GM18519 (cell line): ENCODE measurements around the gene KDM4B.
"Not testable (repeated sequence)": the region's sequence is repeated elsewhere in the genome, so short reads cannot be mapped to it uniquely, and the experiment has no call there.

Source experiments
- ATAC-seq: cut with Tn5 transposase; IDR thresholded peaks from one replicate; pipeline ENCODE4 v1.9.1; 2021; ENCODE audit warnings: mild to moderate bottlenecking, moderate library complexity; ENCODE audit not compliant: unreplicated experiment, low FRiP score

KDM4B gene

DNA sequence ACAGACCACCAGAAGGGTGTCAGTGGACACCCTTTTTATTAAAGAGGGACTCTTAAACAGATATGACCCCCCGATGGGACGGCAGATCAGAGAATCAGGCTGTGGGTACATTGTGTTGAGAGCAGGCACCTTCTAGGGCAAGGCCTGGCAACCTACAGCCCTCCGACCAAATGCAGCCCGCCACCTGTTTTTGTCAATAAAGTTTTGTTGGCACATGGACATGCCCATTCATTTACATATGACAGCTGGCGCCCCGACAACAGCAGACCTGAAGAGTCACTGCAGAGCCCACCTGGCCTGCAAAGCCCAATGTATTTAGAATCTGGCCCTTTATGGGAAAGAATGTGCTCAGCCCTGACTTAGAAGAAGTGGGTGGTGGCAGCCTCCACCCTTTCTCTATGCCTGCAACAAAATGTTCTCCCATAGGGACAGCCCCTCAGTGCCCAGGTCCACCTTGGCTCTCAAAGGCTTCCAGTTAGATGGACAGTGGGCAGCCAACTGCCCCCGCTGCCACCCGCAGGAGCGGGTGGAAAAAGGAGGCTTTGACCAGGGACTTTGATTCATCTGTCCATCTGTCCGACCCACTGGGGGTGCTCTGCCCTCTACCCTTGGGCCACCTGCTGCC, 186.8 kb downstream of the KDM4B start:
- no peak for ATAC-seq

DNA sequence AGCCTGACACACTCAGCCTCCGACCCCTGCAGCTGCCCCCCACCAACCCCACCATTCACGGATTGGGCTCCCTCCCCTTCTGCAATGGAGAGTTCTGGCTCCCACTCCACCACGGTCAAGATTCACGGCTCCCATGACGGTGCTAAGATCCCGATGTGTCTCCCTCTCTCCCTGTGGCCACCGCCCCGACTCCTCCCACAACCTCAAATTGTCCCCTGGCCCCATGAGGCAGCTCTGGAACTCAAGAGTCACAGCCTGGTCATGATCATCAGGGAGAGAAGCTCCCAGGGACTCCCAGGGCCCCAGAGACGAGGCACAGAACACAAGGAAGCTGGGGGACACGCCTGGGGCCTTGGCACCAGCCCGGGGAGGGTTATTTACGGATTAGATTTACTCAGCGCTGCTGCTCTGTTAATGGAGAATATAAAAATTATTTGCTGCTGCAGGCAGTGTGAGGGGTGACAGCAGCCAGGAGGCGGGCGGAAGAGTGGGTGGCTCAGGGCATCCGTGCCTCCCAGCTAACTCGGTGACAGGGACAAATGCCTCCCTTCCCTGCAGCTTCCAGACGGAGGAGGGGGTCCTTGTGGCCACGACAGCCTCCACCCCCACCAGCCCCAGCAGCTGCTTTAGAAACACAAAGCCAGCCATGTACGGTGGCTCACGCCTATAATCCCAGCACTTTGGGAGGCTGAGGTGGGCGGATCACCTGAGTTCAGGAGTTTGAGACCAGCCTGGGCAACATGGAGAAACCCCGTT, 187.5 kb downstream of the KDM4B start:
- ATAC-seq: no peak

DNA sequence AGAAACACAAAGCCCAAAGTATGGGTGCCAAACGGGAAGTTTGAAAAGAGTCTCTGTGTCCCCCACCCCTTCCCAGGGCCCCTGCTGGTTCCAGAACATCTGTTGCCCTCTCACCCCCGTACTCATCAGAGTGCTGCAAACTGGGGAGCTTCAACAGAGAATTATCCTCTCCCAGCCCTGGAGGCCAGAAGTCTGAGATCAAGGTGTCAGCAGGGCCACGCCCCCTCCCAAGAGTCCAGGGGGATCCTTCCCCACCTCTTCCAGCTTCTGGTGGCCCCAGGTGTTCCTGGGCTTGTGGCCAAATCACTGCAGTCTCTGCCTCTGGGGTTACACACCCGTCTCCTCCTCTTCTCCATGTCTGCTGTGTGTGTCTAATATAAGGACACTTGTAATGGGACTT, 188.3 kb downstream of the KDM4B start:
- ATAC-seq: no peak

DNA sequence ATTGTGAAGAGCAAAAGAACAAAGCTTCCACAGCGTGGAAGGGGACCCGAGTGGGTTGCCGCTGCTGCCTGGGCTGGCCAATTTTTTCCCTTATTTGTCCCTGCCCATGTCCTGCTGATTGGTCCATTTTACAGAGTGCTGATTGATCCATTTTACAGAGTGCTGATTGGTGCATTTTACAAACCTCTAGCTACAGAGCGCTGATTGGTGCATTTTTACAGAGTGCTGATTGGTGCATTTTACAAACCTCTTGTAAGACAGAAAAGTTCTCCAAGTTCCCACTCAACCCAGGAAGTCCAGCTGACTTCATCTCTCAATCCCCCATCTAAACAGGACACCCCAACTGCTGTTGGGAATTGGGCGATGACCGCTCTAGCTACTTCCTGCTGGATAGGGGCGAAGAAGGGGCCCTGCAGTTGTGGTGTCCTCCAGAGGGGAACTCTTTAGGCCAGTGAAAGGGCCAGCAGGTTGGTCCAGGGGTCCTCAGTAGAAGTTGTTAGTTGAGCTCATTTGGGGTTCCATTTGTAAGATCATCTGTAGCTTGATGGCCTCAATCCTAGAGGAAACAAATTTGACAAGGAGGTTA, 189.7 kb downstream of the KDM4B start:
- not testable (repeated sequence) for ATAC-seq

DNA sequence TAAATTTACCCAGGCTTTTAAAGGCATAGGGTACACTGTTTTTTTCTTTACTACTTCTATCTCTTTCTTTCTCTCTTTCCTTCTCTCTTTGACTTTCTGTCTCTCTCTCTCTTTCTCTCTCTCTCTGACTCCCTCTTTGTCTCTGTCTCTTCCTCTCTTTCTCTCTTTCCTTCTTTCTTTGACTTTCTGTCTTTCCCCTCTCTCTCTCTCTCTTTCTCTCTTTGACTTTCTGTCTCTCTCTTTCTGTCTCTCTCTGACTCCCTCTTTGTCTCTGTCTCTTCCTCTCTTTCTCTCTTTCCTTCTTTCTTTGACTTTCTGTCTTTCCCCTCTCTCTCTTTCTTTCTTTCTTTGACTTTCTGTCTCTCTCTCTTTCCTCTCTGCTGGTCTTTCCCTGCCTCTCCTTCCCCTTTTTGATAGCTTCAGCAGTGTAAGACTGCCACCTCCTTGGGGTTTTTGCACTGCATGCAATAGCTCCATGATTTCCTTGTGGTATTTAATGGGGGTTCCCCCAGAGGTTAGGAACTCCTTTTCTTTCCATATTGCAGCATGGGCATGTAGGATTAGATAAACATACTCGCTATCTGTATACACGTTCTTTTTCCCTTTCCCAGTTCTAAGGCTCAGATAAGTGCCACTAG, 191.4 kb downstream of the KDM4B start:
- ATAC-seq: not testable (repeated sequence)

DNA sequence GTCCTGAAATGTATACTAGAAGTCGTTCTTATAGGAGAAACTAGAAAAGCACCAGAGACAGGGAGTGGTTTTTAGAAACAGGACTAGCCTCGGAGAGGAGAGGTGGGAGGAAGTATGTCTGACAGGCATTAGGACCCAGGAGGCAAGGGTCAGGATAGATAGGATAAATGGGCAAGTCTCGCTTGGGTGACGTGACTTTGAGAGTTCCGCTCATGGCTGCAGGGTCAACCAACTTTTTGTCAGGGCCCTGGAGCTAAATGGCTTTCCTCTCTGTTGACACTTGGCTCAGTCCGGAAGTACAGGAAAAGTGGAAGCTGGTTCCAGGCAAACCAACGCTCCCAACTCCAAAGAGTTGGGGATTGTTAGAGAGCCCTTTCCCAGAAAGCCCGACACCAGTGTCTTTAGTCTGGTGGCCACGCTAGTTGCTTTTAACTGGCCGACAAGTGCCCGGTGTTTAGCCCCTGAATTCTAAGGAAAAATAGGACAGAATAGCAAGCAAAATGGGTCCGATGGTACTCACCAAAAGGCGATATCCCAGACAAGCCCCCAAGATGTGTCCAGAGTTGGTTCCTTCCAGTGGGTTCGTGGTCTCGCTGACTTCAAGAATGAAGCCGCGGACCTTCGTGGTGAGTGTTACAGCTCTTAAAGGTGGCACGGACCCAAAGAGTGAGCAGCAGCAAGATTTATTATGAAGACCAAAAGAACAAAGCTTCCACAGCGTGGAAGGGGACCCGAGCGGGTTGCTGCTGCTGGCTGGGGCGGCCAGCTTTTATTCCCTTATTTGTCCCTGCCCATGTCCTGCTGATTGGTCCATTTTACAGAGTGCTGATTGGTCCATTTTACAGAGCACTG, 196.2 kb downstream of the KDM4B start:
- ATAC-seq: not testable (repeated sequence)

DNA sequence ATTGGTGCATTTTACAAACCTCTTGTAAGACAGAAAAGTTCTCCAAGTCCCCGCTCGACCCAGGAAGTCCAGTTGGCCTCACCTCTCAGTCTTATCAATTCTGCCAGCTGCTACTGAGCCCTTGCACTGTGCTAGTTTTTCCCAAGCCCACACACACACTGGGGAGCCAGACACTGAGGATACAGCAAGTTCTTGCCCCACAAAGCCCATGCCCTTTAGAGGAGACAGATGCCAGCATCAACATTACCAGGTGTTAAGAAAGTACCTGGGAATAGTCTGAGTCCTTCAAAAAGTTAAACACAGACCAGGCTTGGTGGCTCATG, 196.7 kb downstream of the KDM4B start:
- ATAC-seq: no peak

DNA sequence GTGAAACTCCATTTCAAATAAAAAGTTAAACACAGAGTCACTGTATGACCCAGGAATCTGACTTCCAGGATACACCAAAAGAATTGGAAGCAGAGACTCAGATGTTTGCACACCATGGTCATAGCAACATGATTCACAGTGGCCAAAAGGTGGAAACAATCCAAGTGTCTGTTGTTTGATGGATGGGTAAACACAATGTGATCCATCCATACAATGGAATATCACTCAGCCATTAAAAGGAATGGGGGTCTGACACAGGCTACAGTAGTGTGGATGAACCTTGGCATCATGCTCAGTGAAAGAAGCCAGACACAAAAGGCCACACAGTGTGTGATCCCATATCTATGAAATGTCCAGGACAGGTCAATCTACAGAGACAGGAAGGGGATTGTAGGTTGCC, 197.3 kb downstream of the KDM4B start:
- no peak for ATAC-seq

DNA sequence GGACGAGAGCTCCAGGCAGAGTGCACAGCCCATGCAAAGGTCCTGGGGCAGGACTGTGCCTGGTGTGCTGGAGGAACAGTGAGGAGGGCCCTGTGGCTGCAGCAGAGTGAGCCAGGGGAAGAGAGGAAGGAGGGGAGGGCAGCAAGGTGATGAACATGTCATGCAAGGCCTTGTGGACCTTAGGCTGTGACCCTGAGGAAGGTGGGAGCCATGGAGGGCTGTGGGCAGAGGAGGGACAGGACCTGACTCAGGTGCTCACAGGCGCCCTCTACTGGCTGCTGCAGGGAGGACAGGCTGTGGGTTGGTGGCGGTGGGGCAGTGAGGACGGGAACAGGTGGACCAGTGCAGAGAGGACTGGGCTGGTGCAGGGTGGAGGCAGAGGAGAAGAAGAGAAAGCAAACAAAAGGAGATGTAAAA, 201.4 kb downstream of the KDM4B start:
- ATAC-seq: no peak

DNA sequence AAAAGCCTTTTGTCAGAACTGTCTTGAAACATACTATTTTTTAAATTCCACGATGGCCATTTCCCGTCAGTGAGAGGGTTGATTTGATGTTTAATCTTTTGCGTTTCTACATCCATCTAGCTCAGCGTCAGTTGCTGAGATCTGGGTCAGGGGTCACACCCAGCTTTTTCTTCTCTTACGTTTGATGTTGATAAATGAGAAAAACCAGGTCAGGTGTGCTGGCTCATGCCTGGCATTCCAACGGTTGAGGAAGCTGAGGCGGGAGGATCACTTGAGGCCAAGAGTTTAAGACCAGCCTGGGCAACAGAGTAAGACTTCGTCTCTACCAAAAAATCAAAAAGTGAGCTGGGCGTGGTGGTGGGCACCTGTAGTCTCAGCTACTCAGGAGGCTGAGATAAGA, 202.8 kb downstream of the KDM4B start:
- no peak for ATAC-seq

DNA sequence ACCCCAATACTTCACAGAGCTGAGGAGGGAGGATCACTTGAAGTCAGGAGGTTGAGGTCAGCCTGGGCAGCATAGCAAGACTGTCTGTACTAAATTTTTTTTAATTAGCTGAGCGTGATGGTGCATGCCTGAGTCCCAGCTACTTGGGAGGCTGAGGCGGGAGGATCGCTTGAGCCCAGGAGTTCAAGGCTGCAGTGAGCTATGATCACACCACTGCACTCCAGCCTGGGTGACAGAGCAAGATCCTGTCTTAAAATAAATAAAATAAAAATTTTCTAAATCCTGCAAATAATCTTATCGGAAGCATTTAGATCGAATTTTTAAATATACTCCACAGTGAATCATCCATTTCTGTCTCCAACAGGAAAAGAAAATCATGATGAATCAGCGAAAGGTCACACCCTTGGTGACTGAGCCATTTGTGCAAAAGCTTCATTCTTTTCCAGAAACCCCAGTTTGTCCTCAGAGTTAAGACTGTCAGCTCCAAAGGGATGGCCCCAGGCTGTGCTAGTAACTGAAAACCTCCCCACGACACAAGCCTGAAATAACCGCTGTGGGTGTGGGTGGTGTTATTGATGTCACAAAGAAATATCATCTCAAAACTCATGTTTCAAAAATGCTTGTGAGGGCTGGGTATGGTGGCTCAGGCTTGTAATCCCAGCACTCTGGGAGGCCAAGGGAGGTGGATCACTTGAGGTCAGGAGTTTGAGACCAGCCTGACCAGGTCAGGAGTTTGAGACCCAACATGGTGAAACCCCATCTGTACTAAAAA, 204.1 kb downstream of the KDM4B start:
- no peak for ATAC-seq

DNA sequence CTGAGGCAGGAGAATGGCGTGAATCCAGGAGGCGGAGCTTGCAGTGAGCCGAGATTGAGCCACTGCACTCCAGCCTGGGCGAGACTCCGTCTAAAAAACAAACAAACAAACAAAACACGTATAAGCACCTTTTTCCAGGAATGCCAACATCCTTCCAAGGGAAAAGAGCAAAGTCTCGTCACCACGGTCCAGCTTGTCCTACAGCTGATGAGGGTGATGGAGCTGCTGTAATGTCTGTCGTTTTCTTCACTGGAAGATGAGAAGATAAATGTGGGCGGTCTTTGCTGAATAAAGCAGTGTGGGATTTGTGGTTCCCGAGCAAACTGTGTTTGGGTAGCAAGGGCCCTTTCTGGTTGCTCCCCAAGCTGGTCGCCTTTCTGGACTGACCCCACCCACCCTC, 205.1 kb downstream of the KDM4B start:
- no peak for ATAC-seq

DNA sequence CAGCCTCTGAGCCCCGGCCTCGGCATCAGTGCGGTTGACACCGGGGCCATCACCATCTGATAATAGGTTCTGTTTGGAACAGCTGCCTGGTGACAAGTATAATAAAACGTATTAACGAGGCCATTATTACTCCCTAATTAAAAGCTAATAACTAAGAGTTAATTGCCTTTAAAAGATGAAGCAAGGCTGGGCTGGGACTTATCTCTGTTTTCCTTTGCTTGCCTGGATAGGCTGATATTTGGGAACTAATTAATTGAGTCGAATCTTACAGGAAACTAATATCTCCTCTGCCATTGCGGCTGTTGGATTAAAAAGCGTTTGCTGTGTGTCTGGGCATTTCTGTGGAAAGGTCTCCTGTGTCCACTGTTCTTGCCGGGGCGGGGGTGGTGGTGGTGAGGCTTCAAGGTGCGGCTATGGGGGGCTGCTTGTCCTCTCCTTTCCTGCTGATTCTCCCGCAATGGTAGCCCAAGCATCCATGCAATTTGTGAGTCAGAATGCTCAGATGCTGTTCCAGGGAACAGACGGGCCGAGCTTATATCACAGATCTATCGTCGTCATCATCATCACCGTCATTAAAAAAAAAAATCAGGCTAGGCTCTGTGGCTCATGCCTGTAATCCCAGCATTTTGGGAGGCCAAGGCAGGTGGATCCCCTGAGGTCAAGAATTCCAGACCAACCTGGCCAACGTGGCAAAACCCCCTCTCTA, 209.0 kb downstream of the KDM4B start:
- no peak for ATAC-seq

DNA sequence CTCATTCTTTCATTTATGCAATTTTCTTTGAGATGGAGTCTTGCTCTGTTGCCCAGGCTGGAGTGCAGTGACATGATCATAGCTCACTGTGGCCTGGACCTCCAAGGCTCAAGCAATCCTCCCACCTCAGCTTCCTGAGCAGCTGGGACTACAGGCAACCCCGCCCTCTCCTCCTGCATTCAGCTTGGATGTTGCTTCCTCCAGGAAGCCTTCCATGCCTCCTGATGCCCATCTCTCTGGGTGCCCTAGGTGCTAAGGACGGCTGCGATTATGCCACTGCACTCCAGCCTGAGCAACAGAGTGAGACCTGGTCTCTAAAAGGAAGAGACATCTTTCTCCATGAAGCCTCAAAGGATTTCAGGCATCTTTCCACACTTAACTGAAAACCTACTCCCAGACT, 209.9 kb downstream of the KDM4B start:
- no peak for ATAC-seq

DNA sequence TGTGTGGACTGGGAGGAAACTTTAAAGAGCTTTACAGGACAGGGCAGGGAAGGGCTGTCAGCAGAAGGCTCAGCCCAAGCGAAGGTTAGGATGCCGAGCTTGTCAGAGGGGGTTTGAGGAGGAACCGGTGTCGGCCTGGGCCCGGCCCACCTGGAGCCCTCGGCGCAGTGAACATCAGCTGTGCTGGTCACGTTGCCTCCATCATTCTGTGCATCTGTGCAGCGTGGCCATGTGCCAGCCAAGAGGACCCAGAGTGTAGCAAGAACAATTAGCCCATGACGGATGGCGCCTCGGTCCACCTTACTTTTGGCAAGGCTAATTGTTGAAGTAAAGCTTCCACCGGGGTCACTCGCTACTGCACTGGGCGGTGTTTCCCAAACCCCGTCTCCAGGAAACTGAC, 210.3 kb downstream of the KDM4B start:
- no peak for ATAC-seq

DNA sequence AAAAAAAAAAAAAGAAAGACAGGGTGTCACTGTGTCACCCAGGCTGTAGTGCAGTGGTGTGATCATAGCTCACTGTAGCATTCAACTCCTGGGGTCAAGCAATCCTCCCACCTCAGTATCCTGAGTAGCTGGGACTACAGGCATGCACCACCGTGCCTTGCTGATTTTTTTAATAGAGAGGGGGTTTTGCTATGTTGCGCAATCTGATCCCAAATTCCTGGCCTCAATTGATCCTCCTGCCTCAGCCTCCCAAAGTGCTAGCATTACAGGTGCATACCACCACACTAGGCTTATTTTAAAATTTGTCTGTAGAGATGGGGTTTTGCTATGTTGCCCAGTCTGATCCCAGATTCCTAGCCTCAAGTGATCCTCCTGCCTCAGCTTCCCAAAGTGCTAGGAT, 212.4 kb downstream of the KDM4B start:
- no peak for ATAC-seq

DNA sequence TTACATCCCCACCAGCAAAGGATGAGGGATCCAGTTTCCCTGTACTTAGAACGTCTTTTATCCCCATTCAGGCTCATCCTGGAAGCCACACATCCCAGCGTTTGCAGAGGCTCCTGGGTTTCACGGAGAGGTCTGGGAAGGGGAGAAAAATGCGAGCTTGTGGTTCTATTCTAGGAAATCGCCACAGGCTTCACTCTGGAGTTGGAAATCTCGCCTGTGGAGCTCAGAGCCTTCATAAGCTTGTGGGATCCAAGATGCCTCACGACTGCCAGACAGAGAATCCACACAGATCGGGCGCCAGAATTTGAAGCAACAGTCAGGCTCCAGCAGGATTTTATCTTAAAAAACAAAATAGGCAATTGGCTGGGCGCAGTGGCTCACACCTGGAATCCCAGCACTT, 213.8 kb downstream of the KDM4B start:
- ATAC-seq: no peak

DNA sequence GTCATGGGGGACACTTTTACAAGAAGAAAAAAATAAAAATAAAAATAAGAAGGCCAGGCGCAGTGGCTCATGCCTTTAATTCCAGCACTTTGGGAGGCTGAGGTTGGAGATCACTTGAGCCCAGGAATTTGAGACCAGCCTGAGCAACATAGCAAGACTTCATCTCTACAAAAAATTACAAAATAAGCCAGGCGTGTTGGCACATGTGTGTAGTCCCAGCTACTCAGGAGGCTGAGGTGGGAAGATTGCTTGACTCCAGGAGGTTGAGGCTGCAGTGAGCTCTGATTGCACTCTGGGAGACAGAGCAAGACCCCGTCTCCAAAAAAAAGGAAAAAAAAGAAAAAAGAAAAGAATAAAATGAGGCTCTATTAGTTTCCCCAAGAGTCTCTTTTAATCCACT, 214.7 kb downstream of the KDM4B start:
- no peak for ATAC-seq

DNA sequence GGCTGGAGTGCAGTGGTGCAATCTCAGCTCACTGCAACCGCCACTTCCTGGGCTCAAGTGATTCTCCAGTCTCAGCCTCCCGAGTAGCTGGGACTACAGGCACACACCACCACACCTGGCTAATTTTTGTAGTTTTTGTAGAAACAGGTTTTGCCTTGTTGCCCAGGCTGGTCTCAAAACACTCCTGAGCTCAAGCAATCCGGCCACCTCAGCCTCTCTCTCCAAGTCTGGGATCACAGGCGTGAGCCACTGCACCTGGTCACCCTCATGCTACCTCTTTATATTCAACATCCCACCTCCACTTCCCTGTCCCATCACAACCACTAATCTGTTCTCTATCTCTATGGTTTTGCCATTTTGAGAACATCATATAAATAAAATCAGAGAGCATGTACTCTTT, 216.0 kb downstream of the KDM4B start:
- ATAC-seq: no peak
